Measurements from ENCODE around the gene EED.
A peak's percentile ranks its signal among the peaks of the same experiment; 100 is the strongest.

EED gene

GRCh38 chr11:86204356-86204755 is 40.2 kb upstream of the EED start:
- Histone ChIP-seq H2BK120ac (ENCODE audit: insufficient read depth, low read length, poor library complexity) (no peak overlapping the region), H3K18ac (ENCODE audit: low read length) (no peak overlapping the region), H3K27ac (ENCODE audit: low read depth, low read length) (no peak overlapping the region), H3K9ac (ENCODE audit: low read length) (no peak overlapping the region), H3K9me3 (ENCODE audit: insufficient read depth, low read depth, low read length) (no peaks in the 10 kb centered on the region), H4K91ac (ENCODE audit: low read depth, low read length) (no peak overlapping the region), H3K4me2 (ENCODE audit: low read length) (no peak overlapping the region), H3K4me3 (ENCODE audit: low read depth, low read length) (no peak overlapping the region), H2BK12ac (ENCODE audit: low read length) (no peak overlapping the region), H3K27me3 (ENCODE audit: insufficient read depth, low read length) (no peaks in the 10 kb centered on the region), H2AK5ac (ENCODE audit: low read length) (no peak overlapping the region), H3K4me1 (ENCODE audit: control insufficient read depth in 1 of 2, insufficient read depth in 2 of 2, low read length in 2 of 2) (no peaks in the 10 kb centered on the region), H3K79me2 (ENCODE audit: control insufficient read depth, insufficient read depth, low read length, poor library complexity) (no peaks in the 10 kb centered on the region), H3K36me3 (ENCODE audit: control insufficient read depth in 1 of 2, insufficient read depth in 2 of 2, low read length in 2 of 2) (peaks cover 0 to 1% of the 10 kb centered on the region in 2 experiments), H2AFZ (ENCODE audit: insufficient read depth, low read length, poor library complexity) (no peak overlapping the region), H3K23ac (ENCODE audit: low read length) (no peak overlapping the region), H4K12ac (ENCODE audit: low read depth, low read length) (no peak overlapping the region), H3K79me1 (ENCODE audit: low read length) (no peaks in the 10 kb centered on the region), H2BK5ac (ENCODE audit: low read depth, low read length, poor library complexity) (no peak overlapping the region), H3K14ac (ENCODE audit: low read length) (no peak overlapping the region), H4K8ac (ENCODE audit: low read depth, low read length) (no peak overlapping the region), H3K4ac (ENCODE audit: low read depth, low read length) (no peak overlapping the region)
- no peak for DNase-seq
- WGBS (ENCODE audit: extremely low coverage, insufficient coverage, insufficient read length) = no CpG with 5 or more reads among the region's 1 CpG

DNA sequence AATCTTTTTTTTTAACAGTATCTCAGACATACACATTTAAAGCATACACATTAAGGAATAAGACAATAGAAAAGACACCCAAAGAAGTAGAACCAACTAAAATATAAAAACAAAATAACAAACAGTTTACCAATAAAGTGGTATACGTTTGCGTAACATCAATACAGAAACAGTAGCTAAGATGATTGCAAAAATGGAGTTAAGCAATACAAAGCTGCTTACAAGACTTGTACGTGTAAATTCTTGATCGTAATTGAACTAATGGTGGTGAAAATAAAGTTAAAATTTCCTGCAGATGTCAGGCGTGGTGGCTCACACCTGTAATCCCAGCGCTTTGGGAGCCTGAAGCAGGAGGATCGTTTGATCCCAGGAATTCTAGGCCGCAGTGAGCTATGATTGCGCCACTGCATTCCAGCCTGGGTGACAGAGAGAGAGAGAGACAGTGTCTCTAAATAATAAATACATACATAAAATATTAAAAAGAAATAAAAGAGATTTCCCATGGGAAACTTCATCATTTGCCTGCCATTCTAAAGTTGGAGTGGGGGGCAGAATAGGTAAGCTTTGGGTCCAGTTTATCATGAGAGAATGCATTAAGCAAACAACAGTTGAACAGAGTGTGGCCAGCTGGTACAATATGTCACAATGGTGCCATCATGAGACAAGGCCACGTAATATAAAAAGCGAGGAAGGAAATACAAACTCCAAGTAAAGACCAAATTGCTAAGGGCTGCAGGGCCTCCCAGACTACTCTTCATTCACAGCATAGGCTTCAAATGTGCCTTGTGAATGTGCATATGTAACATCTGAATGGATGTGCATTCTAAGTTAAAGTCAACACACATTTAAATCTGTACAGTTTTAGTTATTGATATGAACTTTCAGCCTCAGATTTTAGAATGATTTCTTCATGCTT is 38.9 kb upstream of the EED start:
- peak overlapping the region; percentile 29 for H2AK5ac ChIP-seq (ENCODE audit: low read length)
- no peak overlapping the region for H3K18ac ChIP-seq (ENCODE audit: low read length)
- no peaks in the 10 kb centered on the region for H3K9me3 ChIP-seq (ENCODE audit: insufficient read depth, low read depth, low read length)
- peaks cover 3% of the 10 kb centered on the region in 2 experiments for H3K4me1 ChIP-seq (ENCODE audit: control insufficient read depth in 1 of 2, insufficient read depth in 2 of 2, low read length in 2 of 2)
- DNase-seq = peak; percentile 62 to 75
- no peaks in the 10 kb centered on the region for H3K27me3 ChIP-seq (ENCODE audit: insufficient read depth, low read length)
- no peak overlapping the region for H3K4me2 ChIP-seq (ENCODE audit: low read length)
- peaks cover 0 to 1% of the 10 kb centered on the region in 2 experiments for H3K36me3 ChIP-seq (ENCODE audit: control insufficient read depth in 1 of 2, insufficient read depth in 2 of 2, low read length in 2 of 2)
- H3K4ac ChIP-seq (ENCODE audit: low read depth, low read length) = no peak overlapping the region
- H3K14ac ChIP-seq (ENCODE audit: low read length) = peak overlapping the region; percentile 8
- no peak overlapping the region for H3K9ac ChIP-seq (ENCODE audit: low read length)
- H2BK5ac ChIP-seq (ENCODE audit: low read depth, low read length, poor library complexity) = peak overlapping the region; percentile 33
- H3K27ac ChIP-seq (ENCODE audit: low read depth, low read length) = no peak overlapping the region
- peak overlapping the region; percentile 18 for H4K91ac ChIP-seq (ENCODE audit: low read depth, low read length)
- no CpG with 5 or more reads among the region's 11 CpGs for WGBS (ENCODE audit: extremely low coverage, insufficient coverage, insufficient read length)
- no peak overlapping the region for H2BK120ac ChIP-seq (ENCODE audit: insufficient read depth, low read length, poor library complexity)
- no peak overlapping the region for H3K23ac ChIP-seq (ENCODE audit: low read length)
- no peak overlapping the region for H4K8ac ChIP-seq (ENCODE audit: low read depth, low read length)
- no peak overlapping the region for H4K12ac ChIP-seq (ENCODE audit: low read depth, low read length)
- H2BK12ac ChIP-seq (ENCODE audit: low read length) = peak overlapping the region; percentile 9
- H2AFZ ChIP-seq (ENCODE audit: insufficient read depth, low read length, poor library complexity) = no peak overlapping the region
- H3K79me1 ChIP-seq (ENCODE audit: low read length) = no peaks in the 10 kb centered on the region
- H3K79me2 ChIP-seq (ENCODE audit: control insufficient read depth, insufficient read depth, low read length, poor library complexity) = no peaks in the 10 kb centered on the region
- no peak overlapping the region for H3K4me3 ChIP-seq (ENCODE audit: low read depth, low read length)

DNA sequence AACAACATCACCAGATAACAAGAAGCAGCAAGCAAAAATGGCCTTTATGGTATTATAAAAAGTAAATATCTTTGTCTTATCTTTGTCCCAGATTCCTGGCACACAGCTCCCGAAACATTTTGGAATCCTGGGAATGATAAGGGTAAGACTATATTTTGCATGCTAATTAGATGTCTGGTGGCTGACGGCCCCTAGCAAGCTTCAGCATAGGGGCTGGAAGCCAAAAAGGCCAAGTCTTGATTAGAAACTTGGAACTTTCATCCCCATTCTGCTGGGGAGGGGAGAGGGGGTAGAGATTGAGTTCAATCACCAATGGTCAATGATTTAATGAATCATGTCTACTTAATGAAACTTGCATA is 38.2 kb upstream of the EED start:
- H4K91ac ChIP-seq (ENCODE audit: low read depth, low read length) = no peak overlapping the region
- H3K18ac ChIP-seq (ENCODE audit: low read length) = no peak overlapping the region
- H3K4me3 ChIP-seq (ENCODE audit: low read depth, low read length) = no peak overlapping the region
- H4K8ac ChIP-seq (ENCODE audit: low read depth, low read length) = no peak overlapping the region
- no peak overlapping the region for H4K12ac ChIP-seq (ENCODE audit: low read depth, low read length)
- no peak overlapping the region for H2AFZ ChIP-seq (ENCODE audit: insufficient read depth, low read length, poor library complexity)
- peaks cover 3% of the 10 kb centered on the region in 2 experiments for H3K4me1 ChIP-seq (ENCODE audit: control insufficient read depth in 1 of 2, insufficient read depth in 2 of 2, low read length in 2 of 2)
- H3K79me2 ChIP-seq (ENCODE audit: control insufficient read depth, insufficient read depth, low read length, poor library complexity) = no peaks in the 10 kb centered on the region
- no CpG with 5 or more reads among the region's 2 CpGs for WGBS (ENCODE audit: extremely low coverage, insufficient coverage, insufficient read length)
- H2BK120ac ChIP-seq (ENCODE audit: insufficient read depth, low read length, poor library complexity) = no peak overlapping the region
- peaks cover 0 to 1% of the 10 kb centered on the region in 2 experiments for H3K36me3 ChIP-seq (ENCODE audit: control insufficient read depth in 1 of 2, insufficient read depth in 2 of 2, low read length in 2 of 2)
- peak overlapping the region; percentile 40 for H2BK5ac ChIP-seq (ENCODE audit: low read depth, low read length, poor library complexity)
- H3K27me3 ChIP-seq (ENCODE audit: insufficient read depth, low read length) = no peaks in the 10 kb centered on the region
- H2BK12ac ChIP-seq (ENCODE audit: low read length) = no peak overlapping the region
- H3K14ac ChIP-seq (ENCODE audit: low read length) = no peak overlapping the region
- H3K9me3 ChIP-seq (ENCODE audit: insufficient read depth, low read depth, low read length) = no peaks in the 10 kb centered on the region
- H2AK5ac ChIP-seq (ENCODE audit: low read length) = no peak overlapping the region
- no peak overlapping the region for H3K4me2 ChIP-seq (ENCODE audit: low read length)
- H3K9ac ChIP-seq (ENCODE audit: low read length) = no peak overlapping the region
- H3K79me1 ChIP-seq (ENCODE audit: low read length) = no peaks in the 10 kb centered on the region
- no peak overlapping the region for H3K27ac ChIP-seq (ENCODE audit: low read depth, low read length)
- no peak overlapping the region for H3K23ac ChIP-seq (ENCODE audit: low read length)
- no peak overlapping the region for H3K4ac ChIP-seq (ENCODE audit: low read depth, low read length)
- DNase-seq = peak; percentile 71 to 95

DNA sequence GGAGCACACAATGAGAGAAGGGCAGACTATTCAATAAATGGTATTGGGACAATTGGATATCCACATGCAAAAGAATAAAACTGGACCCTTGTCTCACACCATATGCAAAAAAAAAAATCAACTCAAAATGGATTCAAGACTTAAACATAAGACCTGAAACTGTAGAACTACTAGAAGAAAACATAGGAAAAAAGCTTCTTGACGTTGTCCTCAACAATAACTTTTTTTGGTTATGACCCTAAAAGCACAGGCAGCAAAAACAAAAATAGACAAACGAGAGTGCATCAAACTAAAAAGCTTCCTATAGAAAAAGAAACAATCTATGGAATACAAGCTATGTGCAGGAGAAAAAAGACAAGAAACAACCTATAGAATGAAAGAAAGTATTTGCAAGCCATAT is 37.1 kb upstream of the EED start:
- no peak overlapping the region for H3K14ac ChIP-seq (ENCODE audit: low read length)
- H3K9me3 ChIP-seq (ENCODE audit: insufficient read depth, low read depth, low read length) = no peaks in the 10 kb centered on the region
- H3K36me3 ChIP-seq (ENCODE audit: control insufficient read depth in 1 of 2, insufficient read depth in 2 of 2, low read length in 2 of 2) = peaks cover 0 to 1% of the 10 kb centered on the region in 2 experiments
- no peak overlapping the region for H4K12ac ChIP-seq (ENCODE audit: low read depth, low read length)
- peaks cover 3% of the 10 kb centered on the region in 2 experiments for H3K4me1 ChIP-seq (ENCODE audit: control insufficient read depth in 1 of 2, insufficient read depth in 2 of 2, low read length in 2 of 2)
- DNase-seq = no peak
- no peak overlapping the region for H3K9ac ChIP-seq (ENCODE audit: low read length)
- no peak overlapping the region for H4K8ac ChIP-seq (ENCODE audit: low read depth, low read length)
- no peak overlapping the region for H2BK12ac ChIP-seq (ENCODE audit: low read length)
- no peak overlapping the region for H3K4me2 ChIP-seq (ENCODE audit: low read length)
- no peak overlapping the region for H2AFZ ChIP-seq (ENCODE audit: insufficient read depth, low read length, poor library complexity)
- WGBS (ENCODE audit: extremely low coverage, insufficient coverage, insufficient read length) = no CpG with 5 or more reads among the region's 2 CpGs
- no peak overlapping the region for H4K91ac ChIP-seq (ENCODE audit: low read depth, low read length)
- H2BK5ac ChIP-seq (ENCODE audit: low read depth, low read length, poor library complexity) = no peak overlapping the region
- no peak overlapping the region for H2BK120ac ChIP-seq (ENCODE audit: insufficient read depth, low read length, poor library complexity)
- H3K18ac ChIP-seq (ENCODE audit: low read length) = no peak overlapping the region
- H3K79me2 ChIP-seq (ENCODE audit: control insufficient read depth, insufficient read depth, low read length, poor library complexity) = no peaks in the 10 kb centered on the region
- H3K27ac ChIP-seq (ENCODE audit: low read depth, low read length) = no peak overlapping the region
- H3K4me3 ChIP-seq (ENCODE audit: low read depth, low read length) = no peak overlapping the region
- no peak overlapping the region for H3K4ac ChIP-seq (ENCODE audit: low read depth, low read length)
- H3K27me3 ChIP-seq (ENCODE audit: insufficient read depth, low read length) = no peaks in the 10 kb centered on the region
- H2AK5ac ChIP-seq (ENCODE audit: low read length) = no peak overlapping the region
- H3K23ac ChIP-seq (ENCODE audit: low read length) = no peak overlapping the region
- no peaks in the 10 kb centered on the region for H3K79me1 ChIP-seq (ENCODE audit: low read length)
